HL-60/S4 (cell line): Measurements from ENCODE around the gene SPTBN5.

ENCODE experiments used
- in situ Hi-C: fragments of 300-500 bp; cut with MboI; formaldehyde crosslinking; loops from 2 replicates; pipeline ENCODE4 v1.14.3; 2022; ENCODE audit warnings: low sequenced_read_pairs

Gene SPTBN5

DNA sequence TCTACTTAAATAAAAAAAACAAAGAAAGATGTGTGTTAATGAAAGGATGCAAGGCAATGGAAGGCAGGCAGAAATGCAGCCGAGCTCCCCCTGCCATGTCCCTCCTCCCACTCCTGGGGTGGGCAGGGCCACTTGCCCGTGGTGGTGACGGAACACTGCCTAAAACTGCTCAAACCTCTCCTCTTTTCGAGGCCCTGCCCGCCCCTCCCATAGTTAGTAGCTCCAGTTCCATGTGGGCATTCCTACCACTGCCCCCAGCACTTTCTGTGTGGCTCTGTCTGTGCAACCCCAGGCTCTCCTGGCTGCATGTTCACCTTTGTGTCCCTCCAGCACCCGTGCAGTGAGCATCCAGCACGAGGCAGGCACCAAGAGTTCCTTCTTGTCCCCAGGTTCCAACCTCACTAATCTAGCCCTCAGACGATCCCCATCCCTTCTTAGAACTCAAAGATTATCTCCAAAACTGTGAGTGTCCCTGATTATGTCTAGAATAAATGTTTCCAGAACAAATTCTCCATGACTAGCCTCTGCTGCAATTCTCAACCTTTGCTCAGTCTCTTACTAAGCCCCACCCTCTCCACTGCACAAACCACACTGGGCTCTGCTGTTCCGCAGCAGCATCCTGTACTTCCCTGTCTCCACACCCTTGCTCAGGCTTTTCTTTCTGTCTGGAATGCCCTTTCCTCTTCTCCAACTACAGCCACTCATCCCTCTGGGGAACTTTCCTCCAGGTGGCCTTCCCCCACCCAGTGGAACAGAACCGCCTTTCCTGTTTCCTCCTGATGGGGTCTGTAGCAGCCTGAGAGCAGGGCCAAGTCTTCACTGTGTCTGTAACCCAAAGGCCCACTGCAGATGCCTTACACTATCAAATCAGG lies 32.6 kb upstream of the SPTBN5 start:
- in situ Hi-C loops = no loop called here

DNA sequence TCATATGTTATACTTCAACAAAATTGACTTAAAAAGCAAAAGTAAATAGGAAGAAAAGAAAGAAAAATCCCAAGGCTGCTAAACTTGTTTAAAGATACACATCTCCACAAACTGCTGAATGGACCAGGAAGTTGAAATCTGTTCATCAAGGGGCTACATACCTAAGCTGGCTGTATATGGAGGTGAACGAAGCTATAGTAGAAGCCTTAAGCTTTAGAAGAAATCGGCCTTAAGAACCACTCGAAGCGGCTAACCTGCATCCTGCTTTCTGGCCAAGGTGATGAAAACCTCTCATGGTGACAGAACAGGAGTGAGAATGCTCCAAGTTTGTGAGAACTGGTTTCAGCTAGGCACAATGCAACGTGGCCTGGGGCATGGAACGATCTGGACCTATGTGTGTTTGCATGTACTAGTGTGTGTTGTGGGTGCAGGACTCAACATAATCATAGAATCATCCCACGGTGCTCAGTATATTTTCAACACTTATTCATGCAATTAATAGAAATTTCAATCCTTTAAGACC lies 31.3 kb upstream of the SPTBN5 start:
- in situ Hi-C loops = no loop called here

DNA sequence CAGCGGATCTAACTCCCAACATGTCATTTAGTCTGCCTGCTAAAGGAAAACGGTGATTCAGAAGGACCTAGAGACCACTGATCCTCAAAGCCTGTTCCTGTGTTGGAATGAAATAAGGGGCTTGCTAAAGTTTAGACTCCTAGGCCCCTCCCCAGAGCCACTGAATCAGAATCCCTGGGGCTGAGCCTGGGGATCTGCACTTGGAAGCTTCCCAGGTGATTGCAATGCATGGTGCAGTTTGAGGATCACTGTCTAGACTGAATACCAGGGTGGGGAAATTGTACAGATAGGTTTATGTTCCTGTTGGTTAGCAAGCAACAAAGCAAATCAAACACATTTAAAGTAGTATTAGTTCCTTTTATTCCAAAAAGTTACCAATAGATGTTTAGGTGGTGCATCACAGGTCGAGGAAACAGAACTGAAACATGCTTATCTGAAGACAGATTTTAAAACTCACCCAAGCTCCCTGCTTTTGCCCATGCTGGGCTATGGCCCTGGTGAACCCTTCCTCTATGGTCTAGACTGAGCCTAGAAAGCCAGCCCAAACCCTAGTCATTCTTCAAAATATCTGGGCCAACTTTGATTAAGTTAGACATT lies 29.6 kb upstream of the SPTBN5 start:
- in situ Hi-C loops = no loop called here

DNA sequence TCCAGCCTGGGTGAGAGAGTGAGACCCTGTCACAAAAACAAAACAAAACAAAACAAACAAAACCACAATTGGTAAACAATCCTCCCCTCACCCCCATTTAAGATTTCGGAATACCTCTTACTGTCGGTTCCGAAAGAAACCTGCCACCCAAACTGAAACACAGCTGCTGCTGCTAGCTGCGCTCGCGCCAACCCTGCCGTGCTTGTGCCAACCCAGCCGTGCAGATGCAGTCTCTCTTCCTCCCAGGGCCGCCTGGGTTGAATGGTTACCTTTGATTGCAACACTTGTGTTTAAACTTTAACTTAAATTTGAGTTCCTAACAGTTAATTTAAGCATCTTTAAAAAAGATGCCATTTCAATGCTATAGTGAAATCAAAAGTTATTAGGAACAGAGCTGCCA lies 28.5 kb upstream of the SPTBN5 start:
- in situ Hi-C loops = no loop called here

DNA sequence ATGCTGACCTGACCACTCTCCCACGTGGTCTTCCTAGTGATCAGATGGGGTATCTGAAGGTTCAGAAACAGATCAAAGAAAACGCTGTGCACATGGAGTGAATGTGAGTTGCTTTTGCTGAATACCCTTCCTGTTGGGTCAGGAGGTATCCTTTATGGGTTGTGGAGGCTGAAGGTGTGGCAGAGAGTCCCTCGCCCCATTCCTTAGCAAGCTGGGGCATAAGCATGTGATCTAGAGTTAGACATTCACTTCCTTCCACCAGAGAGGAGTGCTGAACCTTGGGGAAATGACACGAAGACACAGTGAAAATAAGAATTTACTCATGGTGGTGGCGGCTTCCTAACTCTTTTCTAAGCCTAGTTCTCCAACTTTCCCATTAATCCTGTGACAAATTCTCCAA lies 27.8 kb upstream of the SPTBN5 start:
- in situ Hi-C loops = no loop called here

DNA sequence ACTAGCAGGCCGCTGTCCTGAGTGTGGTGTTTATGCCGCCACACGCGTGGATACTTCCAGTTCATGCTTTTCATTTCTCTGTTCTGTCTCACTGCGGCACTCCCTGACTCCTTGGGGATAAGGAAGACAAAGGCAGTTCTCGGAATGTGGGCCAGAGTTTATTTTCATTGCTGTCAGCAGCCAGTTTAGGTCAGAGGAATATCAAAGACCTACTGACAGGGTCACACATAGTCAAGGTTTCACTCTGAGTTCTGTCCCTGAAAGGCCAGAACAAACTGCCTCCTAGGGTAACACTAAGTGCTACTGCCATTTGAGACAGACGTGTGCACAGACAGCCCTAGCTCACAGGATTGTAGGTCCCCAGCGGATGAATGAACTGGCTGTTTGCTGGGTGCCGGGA lies 27.3 kb upstream of the SPTBN5 start:
- in situ Hi-C loops = no loop called here

- in situ Hi-C loops = no loop called here
Measured at GRCh38 chr15:41919954-41920538, 26.2 kb upstream of the SPTBN5 start.

GRCh38 chr15:41919201-41919820 lies 25.5 kb upstream of the SPTBN5 start:
- in situ Hi-C loops = no loop called here

GRCh38 chr15:41918506-41919126 lies 24.8 kb upstream of the SPTBN5 start:
- in situ Hi-C loops = no loop called here

DNA sequence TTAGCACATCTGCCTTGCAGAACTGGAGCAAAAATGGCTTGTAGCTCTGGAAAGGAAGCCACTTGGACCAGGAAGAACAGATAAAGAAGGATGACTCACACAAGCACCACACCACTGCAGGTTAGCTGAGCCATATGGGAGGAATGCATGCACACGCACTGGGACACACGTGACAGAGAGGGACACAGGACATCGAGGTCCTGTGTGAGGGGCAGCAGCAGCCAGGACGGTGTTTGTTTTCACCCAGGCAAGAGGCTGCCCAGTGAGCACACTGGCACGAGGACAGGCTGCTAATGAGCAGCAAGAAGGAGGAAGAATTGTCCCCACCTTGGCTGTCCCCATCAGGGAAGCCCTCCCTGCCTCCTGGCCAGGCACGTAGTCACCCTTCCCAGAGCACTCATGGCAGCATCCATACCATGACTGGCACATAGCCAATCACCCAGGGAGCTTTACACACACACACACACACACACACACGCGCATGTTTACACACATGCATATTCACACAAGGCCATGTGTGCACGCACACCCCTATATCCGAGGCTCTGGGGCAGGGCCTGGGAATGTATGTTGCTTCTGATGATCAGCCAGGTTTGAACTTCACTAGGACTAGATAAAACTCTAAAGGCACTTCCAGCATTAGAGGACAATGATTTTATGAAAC lies 24.0 kb upstream of the SPTBN5 start:
- in situ Hi-C loops = no loop called here

GRCh38 chr15:41915255-41915994 lies 21.6 kb upstream of the SPTBN5 start:
- in situ Hi-C loops = no loop called here

DNA sequence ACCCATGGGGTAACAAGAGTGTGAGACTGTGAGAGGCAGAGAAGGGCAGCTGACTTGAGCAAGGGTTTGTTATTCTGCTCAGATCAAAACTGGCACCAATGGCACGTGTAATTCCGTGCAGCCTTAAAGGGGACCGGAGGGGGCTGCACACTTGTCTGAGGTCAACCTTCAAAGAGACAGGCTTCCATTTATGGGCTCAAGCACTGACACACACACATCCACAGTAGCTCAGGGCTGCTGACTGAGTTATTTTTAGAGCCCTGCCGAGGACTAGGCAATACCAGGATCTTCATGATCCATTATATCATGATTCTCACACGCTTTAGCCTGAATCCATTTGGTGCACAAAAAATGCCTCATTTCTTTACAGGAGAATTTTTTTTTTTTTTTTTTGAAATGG lies 20.6 kb upstream of the SPTBN5 start:
- in situ Hi-C loops = no loop called here

DNA sequence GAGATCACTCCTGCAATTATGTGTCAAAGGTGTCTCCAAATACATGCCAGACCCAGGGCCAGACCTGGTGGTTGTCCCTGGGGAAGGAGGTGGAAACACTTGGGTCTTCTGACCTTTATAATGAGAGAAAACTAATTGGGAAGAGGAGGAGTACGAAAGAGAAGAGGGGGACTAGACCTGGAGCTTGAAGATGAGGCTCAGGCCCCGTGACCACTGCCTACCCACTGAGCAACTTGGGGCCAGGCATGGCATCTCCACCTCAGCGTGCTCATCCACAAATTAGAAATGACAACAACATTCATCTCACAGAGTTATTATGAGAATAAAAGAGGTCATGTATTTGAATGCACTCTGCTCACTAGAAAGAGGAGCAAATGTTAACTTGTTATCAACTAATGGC lies 19.4 kb upstream of the SPTBN5 start:
- in situ Hi-C loops = no loop called here

DNA sequence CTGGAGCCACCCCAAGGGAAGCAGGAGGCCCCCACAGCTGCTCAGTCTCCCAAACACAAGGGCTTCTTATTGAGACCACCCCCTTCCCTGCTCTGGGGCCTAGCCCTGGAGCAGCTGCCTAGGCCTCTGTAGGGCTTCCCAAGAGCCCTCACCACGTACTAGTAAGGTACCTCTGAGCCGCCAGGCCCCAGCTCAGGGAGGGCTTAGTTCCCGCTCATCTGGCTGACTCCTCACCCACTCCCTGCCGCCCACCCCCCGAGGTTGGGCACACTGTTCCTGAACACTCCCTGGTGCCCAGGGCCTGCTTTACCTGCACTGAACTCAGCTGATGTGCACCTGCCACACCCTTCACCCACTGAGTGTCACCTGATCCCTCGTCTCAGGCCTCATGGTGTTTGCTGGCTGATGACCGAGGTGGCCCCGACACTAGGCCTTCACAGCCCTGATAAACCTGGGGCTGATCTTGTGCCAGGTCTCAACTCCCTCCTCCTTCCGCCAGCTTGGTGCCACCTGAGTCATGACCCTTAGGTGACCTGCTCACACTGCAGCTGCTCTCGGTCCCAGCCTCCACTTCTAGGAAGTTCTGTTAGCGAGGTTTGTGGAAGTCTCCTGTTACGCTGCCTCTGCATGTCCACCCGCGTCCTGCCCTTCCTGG lies 18.0 kb upstream of the SPTBN5 start:
- in situ Hi-C loops = no loop called here

- in situ Hi-C loops = no loop called here
Measured at GRCh38 chr15:41908736-41909461, 15.0 kb upstream of the SPTBN5 start.

DNA sequence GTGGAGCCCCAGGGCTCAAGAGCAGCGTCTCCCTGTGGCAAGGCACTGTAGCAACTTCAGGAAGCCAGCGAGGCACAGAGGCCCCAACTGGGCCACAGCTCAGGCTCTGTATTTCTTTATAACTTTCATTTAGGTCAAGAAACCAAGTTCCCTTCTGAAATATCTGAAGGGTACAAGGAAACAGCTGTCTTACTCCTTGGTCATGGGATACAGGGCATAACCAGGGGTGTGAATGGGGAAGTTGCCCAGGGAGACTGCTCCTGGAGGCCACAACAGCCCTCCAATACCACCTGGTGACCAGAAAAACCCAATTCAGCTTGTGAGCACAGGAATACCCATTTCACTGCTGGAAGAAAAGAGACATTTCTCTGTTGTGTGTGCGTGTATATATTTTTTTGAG lies 13.3 kb upstream of the SPTBN5 start:
- in situ Hi-C loops = no loop called here

DNA sequence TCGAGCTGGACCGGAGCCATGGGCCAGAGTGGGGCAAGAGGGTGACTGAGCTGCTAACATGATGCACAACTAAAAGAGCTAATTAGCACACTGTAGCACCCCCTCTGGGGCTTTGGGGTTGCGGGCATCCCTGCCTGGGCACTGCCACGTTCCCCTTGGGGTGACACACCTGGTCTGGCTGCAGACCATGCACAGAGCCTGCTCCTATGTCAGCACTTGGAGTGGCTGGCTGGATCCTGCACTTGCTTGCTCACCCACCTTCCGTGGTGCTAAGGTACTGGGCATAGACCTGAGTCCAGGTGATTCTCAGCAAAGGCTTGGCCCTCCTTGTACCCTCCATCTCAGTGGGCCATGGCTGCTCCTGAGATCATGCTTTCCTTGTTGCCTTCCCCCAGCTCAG lies 12.8 kb upstream of the SPTBN5 start:
- in situ Hi-C loops = no loop called here

- in situ Hi-C loops = no loop called here
Measured at GRCh38 chr15:41905036-41905793, 11.4 kb upstream of the SPTBN5 start.
